Neural crest cell (in vitro differentiated cells): ENCODE measurements around the gene ZNF689. TPM values are rescaled to one million over a fixed set of nuclear protein-coding genes. Genes with fewer than 3 reads are reported as not detected.

ENCODE experiments used
- DNase-seq: peaks from one replicate; pipeline ENCODE4 v3.0.0; 2021; ENCODE audit warnings: low read depth, mixed read lengths, low spot score
- H3K27ac Mint-ChIP-seq: one replicate; pipeline ENCODE4 v1.8.0; 2021; ENCODE audit warnings: mild to moderate bottlenecking, mixed read lengths; ENCODE audit not compliant: unreplicated experiment
- H3K27me3 Mint-ChIP-seq: 2 replicates; pipeline ENCODE4 v1.8.0; 2021; ENCODE audit warnings: low read depth, mild to moderate bottlenecking, mixed read lengths
- H3K36me3 Mint-ChIP-seq: 2 replicates; pipeline ENCODE4 v1.8.0; 2021; ENCODE audit warnings: low read depth, mild to moderate bottlenecking, mixed read lengths
- H3K4me1 Mint-ChIP-seq: 2 replicates; pipeline ENCODE4 v1.8.0; 2021; ENCODE audit warnings: mixed read lengths
- H3K4me3 Mint-ChIP-seq: one replicate; pipeline ENCODE4 v1.8.0; 2021; ENCODE audit warnings: mild to moderate bottlenecking, mixed read lengths
- H3K9me3 Mint-ChIP-seq: 2 replicates; pipeline ENCODE4 v1.8.0; 2021; ENCODE audit warnings: mixed read lengths
- total RNA-seq: library from RNA; stranded (reverse); gene quantifications from 2 replicates; pipeline ENCODE4 v1.2.1, GENCODE V29; 2021
- TF ChIP-seq, protein P1 (sequence below): fragments of 200-600 bp; sonication (generic); conservative IDR thresholded peaks from 2 replicates; pipeline ENCODE4 v1.5.0; 2021; ENCODE audit warnings: antibody characterized with exemption, mild to moderate bottlenecking

Gene ZNF689
- total RNA-seq, 1 donor from 2014 or later = 23.0 TPM

DNA sequence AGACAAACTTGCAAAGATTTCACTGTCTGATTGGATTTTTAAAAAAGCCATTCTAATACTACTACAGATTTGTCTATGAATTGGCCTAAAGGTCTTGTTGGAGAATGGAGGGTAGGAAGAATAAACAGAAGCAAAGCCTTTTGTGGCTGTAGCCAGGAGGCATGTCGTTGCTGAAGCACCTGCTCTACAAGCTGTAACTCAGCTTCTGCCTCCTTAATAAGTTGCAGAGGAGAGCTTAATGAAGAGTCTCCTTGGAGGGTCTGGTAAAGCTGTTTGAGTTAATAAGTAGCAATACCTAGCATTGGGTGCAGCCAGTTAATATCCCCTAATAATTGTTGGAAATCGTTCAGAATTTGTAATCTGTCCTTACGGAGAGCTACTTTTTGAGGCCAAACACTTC is 10.0 kb upstream of the ZNF689 start:
- H3K9me3 Mint-ChIP-seq = peaks cover 4% of the 10 kb centered on the region
- H3K36me3 Mint-ChIP-seq = no peaks in the 10 kb centered on the region
- peaks cover 20% of the 10 kb centered on the region for H3K4me1 Mint-ChIP-seq
- TF ChIP-seq, protein P1, sequence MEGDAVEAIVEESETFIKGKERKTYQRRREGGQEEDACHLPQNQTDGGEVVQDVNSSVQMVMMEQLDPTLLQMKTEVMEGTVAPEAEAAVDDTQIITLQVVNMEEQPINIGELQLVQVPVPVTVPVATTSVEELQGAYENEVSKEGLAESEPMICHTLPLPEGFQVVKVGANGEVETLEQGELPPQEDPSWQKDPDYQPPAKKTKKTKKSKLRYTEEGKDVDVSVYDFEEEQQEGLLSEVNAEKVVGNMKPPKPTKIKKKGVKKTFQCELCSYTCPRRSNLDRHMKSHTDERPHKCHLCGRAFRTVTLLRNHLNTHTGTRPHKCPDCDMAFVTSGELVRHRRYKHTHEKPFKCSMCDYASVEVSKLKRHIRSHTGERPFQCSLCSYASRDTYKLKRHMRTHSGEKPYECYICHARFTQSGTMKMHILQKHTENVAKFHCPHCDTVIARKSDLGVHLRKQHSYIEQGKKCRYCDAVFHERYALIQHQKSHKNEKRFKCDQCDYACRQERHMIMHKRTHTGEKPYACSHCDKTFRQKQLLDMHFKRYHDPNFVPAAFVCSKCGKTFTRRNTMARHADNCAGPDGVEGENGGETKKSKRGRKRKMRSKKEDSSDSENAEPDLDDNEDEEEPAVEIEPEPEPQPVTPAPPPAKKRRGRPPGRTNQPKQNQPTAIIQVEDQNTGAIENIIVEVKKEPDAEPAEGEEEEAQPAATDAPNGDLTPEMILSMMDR = no peak
- H3K4me3 Mint-ChIP-seq = no peak overlapping the region
- DNase-seq = no peak
- H3K27ac Mint-ChIP-seq = no peak overlapping the region
- no peaks in the 10 kb centered on the region for H3K27me3 Mint-ChIP-seq

DNA sequence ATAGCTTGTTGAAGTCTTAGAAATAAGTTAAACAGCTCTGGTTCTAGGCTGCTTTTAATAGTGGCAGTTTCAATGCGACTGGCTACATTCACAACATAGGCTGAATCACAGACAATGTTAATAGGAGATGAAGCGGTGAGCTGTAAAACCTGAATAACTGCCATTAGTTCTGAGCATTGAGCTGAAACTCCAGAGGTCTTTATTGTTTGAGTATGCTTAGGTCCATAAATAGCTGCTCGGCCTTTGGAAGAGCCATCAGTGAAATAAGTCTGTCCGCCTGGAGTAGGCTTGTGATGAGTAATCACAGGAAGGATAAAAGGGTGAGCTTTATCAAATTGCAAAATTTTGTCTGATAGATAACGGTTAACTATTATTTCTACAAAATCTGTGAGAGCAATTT is 9.4 kb upstream of the ZNF689 start:
- Mint-ChIP-seq H3K4me3 (no peak overlapping the region), H3K36me3 (no peaks in the 10 kb centered on the region), H3K4me1 (peaks cover 20% of the 10 kb centered on the region), H3K27me3 (no peaks in the 10 kb centered on the region), H3K27ac (no peak overlapping the region), H3K9me3 (peaks cover 4% of the 10 kb centered on the region)
- DNase-seq = no peak
- TF ChIP-seq, protein P1 = no peak

DNA sequence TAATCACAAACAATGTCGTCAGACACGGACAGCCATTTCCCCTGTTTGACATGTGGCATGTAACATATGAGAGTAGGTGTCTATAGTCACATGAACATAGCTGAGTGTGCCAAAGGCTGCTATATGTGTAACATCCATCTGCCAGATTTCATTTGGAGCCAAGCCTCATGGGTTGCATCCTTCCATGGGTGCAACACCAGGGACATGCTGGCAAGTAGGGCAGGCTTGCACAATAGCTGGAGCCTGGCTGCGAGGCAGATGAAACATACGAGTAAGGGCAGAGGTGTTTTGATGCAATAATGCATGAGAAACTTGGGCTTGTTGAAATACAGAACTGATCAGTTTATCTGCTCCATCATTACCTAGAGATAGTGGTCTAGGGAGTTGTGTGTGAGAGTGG is 9.0 kb upstream of the ZNF689 start:
- no peak overlapping the region for H3K4me3 Mint-ChIP-seq
- H3K9me3 Mint-ChIP-seq = peaks cover 4% of the 10 kb centered on the region
- TF ChIP-seq, protein P1 = no peak

DNA sequence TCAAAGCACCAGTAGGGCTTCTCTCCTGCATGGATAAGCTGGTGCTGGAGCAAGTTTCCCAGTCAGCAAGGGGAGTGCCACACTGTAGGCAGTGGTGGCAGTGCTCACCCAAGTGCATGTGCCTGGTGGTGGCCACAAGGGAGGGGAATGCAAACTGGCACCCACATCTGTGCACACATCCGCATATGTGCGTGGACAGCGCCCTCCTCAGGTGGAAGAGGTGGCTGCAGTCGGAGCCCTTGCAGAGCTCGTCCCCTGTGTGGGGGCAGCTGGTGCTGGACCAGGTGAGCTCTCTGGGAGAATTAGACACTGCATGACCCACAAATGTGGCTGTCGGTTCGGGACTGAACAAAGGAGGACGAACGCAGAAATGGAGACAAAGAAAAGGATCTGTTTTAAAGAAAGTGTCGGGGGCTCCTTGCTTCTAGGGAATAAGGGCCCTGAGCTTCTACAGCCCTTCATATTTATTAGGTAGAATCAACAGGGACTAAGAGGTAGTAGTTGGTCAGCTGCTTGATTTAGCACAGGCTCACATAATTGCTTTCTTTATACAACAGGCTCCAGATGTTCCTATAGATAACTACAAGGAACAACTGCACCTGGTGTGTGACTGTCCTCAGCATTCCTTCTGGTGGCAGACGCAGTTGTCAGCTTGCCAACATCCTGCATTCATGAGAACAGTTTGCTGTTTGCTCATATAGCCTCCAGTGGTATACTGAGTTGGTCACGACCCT is 5.3 kb upstream of the ZNF689 start:
- no peak overlapping the region for H3K27ac Mint-ChIP-seq
- peak; percentile 54 for DNase-seq
- no peaks in the 10 kb centered on the region for H3K27me3 Mint-ChIP-seq
- H3K4me1 Mint-ChIP-seq = peaks cover 17% of the 10 kb centered on the region
- H3K9me3 Mint-ChIP-seq = peaks cover 4% of the 10 kb centered on the region
- H3K4me3 Mint-ChIP-seq = no peak overlapping the region
- H3K36me3 Mint-ChIP-seq = no peaks in the 10 kb centered on the region
- TF ChIP-seq, protein P1 = peak; percentile 61

More for the DNA sequence above, 9.0 kb upstream of the ZNF689 start:
- DNase-seq = no peak
- H3K4me1 Mint-ChIP-seq = peaks cover 20% of the 10 kb centered on the region
- H3K27ac Mint-ChIP-seq = no peak overlapping the region
- H3K27me3 Mint-ChIP-seq = no peaks in the 10 kb centered on the region
- no peaks in the 10 kb centered on the region for H3K36me3 Mint-ChIP-seq

DNA sequence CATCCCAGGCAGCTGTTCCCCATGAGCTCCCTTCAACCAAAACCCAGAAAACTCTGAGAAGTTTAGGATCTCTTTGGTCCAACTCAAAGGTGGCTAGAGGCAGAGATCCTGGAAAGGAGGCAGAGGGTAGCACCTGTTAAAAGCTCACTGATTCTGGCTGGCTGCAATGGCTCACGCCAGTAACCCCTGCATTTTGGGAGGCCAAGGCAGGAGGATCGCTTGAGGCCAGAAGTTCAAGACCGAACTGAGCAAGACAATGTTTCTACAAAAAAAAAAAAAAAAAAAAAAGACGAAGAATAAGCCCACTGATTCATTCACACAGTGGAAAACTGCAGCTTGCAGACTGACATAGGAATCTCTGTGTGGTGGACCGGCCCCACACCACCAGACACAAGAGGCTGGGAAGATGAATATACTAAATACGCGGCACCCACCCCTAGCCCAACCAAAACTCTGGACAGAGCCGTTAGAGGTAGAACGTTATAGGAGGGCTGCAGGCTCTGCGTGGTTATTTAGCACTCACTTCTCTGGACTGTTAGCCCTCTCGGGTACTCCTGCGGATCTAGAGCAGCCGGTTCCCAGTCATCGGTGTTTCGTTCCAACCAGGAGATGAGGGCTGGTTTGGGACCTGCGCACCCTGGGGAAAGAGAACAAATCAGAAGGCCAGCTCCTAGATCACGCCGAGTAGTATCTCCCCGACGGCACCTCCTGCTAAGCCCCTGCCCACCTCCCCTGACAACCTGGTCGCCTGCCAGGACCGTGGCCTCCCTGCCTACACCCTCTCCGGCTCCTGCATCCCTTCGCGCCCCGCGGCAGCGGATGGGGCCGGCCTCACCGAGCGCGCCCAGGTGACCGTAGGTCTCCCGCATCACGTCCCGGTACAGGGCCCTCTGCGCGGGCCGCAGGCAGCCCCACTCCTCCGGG is 925 bp downstream of the ZNF689 start:
- Mint-ChIP-seq H3K4me3 (peak overlapping the region; percentile 97), H3K4me1 (peaks cover 12% of the 10 kb centered on the region), H3K9me3 (peaks cover 2% of the 10 kb centered on the region), H3K27me3 (no peaks in the 10 kb centered on the region), H3K27ac (peak overlapping the region; percentile 92), H3K36me3 (peaks cover 13% of the 10 kb centered on the region)
- TF ChIP-seq, protein P1 = no peak
- peak; percentile 23 for DNase-seq
